ENCODE data around the gene PRUNE2. TPM values are rescaled to one million over a fixed set of nuclear protein-coding genes. Genes with fewer than 3 reads are reported as not detected.

PRUNE2 gene
- total and polyA plus RNA-seq, 11 donors: 0.51 to 7.7 (median 1.4) TPM

GRCh38 chr9:76916231-76916630 is 10.3 kb upstream of the PRUNE2 start:
- intact Hi-C loops (cut with DNase I): no loop called here
- no peak overlapping the region for H3K4me3 ChIP-seq
- DNase-seq (no peak), ATAC-seq (no peak)
- H3K9me3 ChIP-seq: no peaks in the 10 kb centered on the region
- no peaks in the 10 kb centered on the region for H3K36me3 ChIP-seq
- H3K27ac ChIP-seq: no peak overlapping the region
- TF ChIP-seq, protein P1, sequence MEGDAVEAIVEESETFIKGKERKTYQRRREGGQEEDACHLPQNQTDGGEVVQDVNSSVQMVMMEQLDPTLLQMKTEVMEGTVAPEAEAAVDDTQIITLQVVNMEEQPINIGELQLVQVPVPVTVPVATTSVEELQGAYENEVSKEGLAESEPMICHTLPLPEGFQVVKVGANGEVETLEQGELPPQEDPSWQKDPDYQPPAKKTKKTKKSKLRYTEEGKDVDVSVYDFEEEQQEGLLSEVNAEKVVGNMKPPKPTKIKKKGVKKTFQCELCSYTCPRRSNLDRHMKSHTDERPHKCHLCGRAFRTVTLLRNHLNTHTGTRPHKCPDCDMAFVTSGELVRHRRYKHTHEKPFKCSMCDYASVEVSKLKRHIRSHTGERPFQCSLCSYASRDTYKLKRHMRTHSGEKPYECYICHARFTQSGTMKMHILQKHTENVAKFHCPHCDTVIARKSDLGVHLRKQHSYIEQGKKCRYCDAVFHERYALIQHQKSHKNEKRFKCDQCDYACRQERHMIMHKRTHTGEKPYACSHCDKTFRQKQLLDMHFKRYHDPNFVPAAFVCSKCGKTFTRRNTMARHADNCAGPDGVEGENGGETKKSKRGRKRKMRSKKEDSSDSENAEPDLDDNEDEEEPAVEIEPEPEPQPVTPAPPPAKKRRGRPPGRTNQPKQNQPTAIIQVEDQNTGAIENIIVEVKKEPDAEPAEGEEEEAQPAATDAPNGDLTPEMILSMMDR (IDR thresholded peaks at IDR 0.05): no peak
- no peak for TF ChIP-seq POLR2A (IDR thresholded peaks at IDR 0.05)
- H3K4me1 ChIP-seq: no peaks in the 10 kb centered on the region
- H3K27me3 ChIP-seq: peaks cover 0 to 5% (median 0%) of the 10 kb centered on the region in 9 donors
- WGBS, 4 donors: 70 to 79% (median 75%) methylated on average over 4 of the region's 4 CpGs

GRCh38 chr9:76913467-76913866 is 7.6 kb upstream of the PRUNE2 start:
- no peaks in the 10 kb centered on the region for H3K9me3 ChIP-seq
- WGBS, 4 donors: 60 to 68% (median 64%) methylated on average over 2 of the region's 2 CpGs
- no peaks in the 10 kb centered on the region for H3K36me3 ChIP-seq
- H3K27ac ChIP-seq: no peak overlapping the region
- H3K4me1 ChIP-seq: no peaks in the 10 kb centered on the region
- intact Hi-C loops (cut with DNase I): no loop called here
- H3K4me3 ChIP-seq: no peak overlapping the region
- TF ChIP-seq POLR2A (IDR thresholded peaks at IDR 0.05): no peak
- TF ChIP-seq, protein P1 (IDR thresholded peaks at IDR 0.05): no peak
- DNase-seq: no peak
- peaks cover 0 to 5% (median 0%) of the 10 kb centered on the region in 9 donors for H3K27me3 ChIP-seq
- ATAC-seq: no peak

- Histone ChIP-seq H3K36me3 (no peaks in the 10 kb centered on the region), H3K27ac (no peak overlapping the region), H3K4me3 (no peak overlapping the region), H3K27me3 (peaks cover 0 to 5% (median 0%) of the 10 kb centered on the region in 9 donors), H3K4me1 (no peaks in the 10 kb centered on the region), H3K9me3 (no peaks in the 10 kb centered on the region)
- TF ChIP-seq, protein P1 (IDR thresholded peaks at IDR 0.05): no peak
- TF ChIP-seq POLR2A (IDR thresholded peaks at IDR 0.05): no peak
- intact Hi-C loops (cut with DNase I): no loop called here
- 49 to 56% (median 52%) methylated on average over 6 of the region's 6 CpGs for WGBS, 4 donors
- DNase-seq: no peak
- no peak for ATAC-seq
Observed at GRCh38 chr9:76912636-76913275, 6.8 kb upstream of the PRUNE2 start.

DNA sequence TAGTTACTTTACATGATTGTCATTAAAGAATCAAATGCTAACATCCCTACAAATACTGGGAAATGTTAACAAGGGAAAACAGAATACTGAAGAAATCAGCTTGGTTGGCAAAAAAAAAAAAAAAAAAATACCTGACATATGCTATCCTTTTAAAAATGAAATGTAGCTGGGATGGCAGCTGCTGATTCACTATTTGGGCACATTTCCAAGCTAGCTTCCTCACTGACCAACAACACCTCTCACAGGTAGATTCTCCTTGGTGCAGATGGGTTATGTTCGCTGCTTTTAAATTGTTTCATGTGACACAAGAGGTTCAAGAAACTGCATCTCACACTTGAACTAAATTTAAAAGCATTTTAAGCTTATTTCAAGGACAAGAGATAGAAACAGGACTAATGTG is 6.1 kb upstream of the PRUNE2 start:
- no peaks in the 10 kb centered on the region for H3K4me1 ChIP-seq
- H3K9me3 ChIP-seq: no peaks in the 10 kb centered on the region
- no peak overlapping the region for H3K4me3 ChIP-seq
- no peak overlapping the region for H3K27ac ChIP-seq
- TF ChIP-seq, protein P1 (IDR thresholded peaks at IDR 0.05): no peak
- TF ChIP-seq POLR2A (IDR thresholded peaks at IDR 0.05): no peak
- peaks cover 0 to 5% (median 0%) of the 10 kb centered on the region in 9 donors for H3K27me3 ChIP-seq
- intact Hi-C loops (cut with DNase I): no loop called here
- ATAC-seq (no peak), DNase-seq (no peak)
- no peaks in the 10 kb centered on the region for H3K36me3 ChIP-seq
- 59 to 84% (median 73%) methylated on average over 1 of the region's 1 CpG for WGBS, 4 donors

Measured in heart left ventricle (tissue), 16 donors.